ENCODE measurements around the gene SOX8.

GRCh38 chr16:1029259-1029545 lies 47.6 kb downstream of the SOX8 start:
- TF ChIP-seq, protein P1, sequence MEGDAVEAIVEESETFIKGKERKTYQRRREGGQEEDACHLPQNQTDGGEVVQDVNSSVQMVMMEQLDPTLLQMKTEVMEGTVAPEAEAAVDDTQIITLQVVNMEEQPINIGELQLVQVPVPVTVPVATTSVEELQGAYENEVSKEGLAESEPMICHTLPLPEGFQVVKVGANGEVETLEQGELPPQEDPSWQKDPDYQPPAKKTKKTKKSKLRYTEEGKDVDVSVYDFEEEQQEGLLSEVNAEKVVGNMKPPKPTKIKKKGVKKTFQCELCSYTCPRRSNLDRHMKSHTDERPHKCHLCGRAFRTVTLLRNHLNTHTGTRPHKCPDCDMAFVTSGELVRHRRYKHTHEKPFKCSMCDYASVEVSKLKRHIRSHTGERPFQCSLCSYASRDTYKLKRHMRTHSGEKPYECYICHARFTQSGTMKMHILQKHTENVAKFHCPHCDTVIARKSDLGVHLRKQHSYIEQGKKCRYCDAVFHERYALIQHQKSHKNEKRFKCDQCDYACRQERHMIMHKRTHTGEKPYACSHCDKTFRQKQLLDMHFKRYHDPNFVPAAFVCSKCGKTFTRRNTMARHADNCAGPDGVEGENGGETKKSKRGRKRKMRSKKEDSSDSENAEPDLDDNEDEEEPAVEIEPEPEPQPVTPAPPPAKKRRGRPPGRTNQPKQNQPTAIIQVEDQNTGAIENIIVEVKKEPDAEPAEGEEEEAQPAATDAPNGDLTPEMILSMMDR (conservative IDR thresholded peaks at IDR 0.05), result no peak
- TF ChIP-seq EZH2 (IDR thresholded peaks at IDR 0.05; ENCODE audit: low read depth), result no peak

Measured in PC-9 (cell line).